ENCODE data around the gene HDAC5.

DNA sequence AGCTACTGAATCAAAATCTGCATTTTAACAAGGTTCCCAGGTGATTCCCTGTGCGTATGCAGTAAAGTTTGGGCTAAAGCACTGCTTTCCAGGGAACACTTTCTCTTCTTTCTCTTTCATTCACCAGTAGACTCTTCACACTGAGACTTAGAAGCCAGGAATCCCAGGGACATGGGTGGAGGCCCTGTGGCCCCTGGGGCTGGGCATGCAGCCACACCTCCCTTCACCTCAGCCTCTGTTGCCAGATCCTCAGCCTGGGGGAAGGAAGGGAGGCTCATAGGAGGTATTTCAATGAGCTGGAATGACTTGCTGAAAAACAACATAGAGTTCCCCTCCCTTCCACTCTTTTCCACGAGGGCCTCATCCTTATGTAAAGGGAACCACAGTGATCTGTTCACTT is 51.7 kb downstream of the HDAC5 start:
- TF ChIP-seq CTCF (IDR thresholded peaks at IDR 0.05) (no peak), POLR2A (IDR thresholded peaks at IDR 0.05) (no peak)
